OCI-LY1 (cell line): Measurements from ENCODE around the gene RELB.

Experiments
- H2AFZ ChIP-seq: fragments of 200-600 bp; sonication (generic), shearing (Covaris generic); 2 replicates; pipeline ENCODE4 v1.6.0; 2014; ENCODE audit warnings: antibody characterized with exemption, mild to moderate bottlenecking, low read length
- H3F3A ChIP-seq: fragments of 200-600 bp; sonication (generic), shearing (Covaris generic); 2 replicates; pipeline ENCODE4 v1.6.0; 2014; ENCODE audit warnings: mild to moderate bottlenecking, antibody characterized with exemption, low read length, moderate library complexity; ENCODE audit not compliant: insufficient read depth
- H3K27ac ChIP-seq: fragments of 200-600 bp; sonication (generic); 2 replicates; pipeline ENCODE4 v1.5.1; 2014; ENCODE audit warnings: low read length, mixed run types, mild to moderate bottlenecking, low read depth; ENCODE audit not compliant: poor library complexity, severe bottlenecking
- H3K27me3 ChIP-seq: fragments of 200-600 bp; sonication (generic); 2 replicates; pipeline ENCODE4 v1.6.0; 2014; ENCODE audit warnings: antibody characterized with exemption, mild to moderate bottlenecking, low read length, moderate library complexity; ENCODE audit not compliant: insufficient read depth
- H3K36me3 ChIP-seq: fragments of 200-600 bp; sonication (generic); 2 replicates; pipeline ENCODE4 v1.6.1; 2014; ENCODE audit warnings: mild to moderate bottlenecking, antibody characterized with exemption, low read length, moderate library complexity, mixed read lengths; ENCODE audit not compliant: insufficient read depth
- H3K4me1 ChIP-seq: fragments of 200-600 bp; sonication (generic); 2 replicates; pipeline ENCODE4 v1.5.1; 2014; ENCODE audit warnings: mild to moderate bottlenecking, low read length, moderate library complexity; ENCODE audit not compliant: insufficient read depth, severe bottlenecking
- H3K4me2 ChIP-seq: fragments of 200-600 bp; sonication (generic), shearing (Covaris generic); 2 replicates; pipeline ENCODE4 v1.6.1; 2014; ENCODE audit warnings: low read length
- H3K4me3 ChIP-seq: fragments of 200-600 bp; sonication (generic); 2 replicates; pipeline ENCODE4 v1.5.1; 2014; ENCODE audit warnings: low read length, low read depth, mild to moderate bottlenecking, mixed read lengths; ENCODE audit not compliant: poor library complexity, severe bottlenecking
- H3K79me2 ChIP-seq: fragments of 200-600 bp; shearing (Covaris generic); 2 replicates; pipeline ENCODE4 v1.6.1; 2016; ENCODE audit warnings: mixed run types, low read length, mixed read lengths; ENCODE audit not compliant: insufficient read depth
- H3K9ac ChIP-seq: fragments of 200-600 bp; sonication (generic), shearing (Covaris generic); 2 replicates; pipeline ENCODE4 v1.6.1; 2014; ENCODE audit warnings: mild to moderate bottlenecking, low read length, mixed read lengths
- H3K9me2 ChIP-seq: fragments of 200-600 bp; sonication (generic), shearing (Covaris generic); 2 replicates; pipeline ENCODE4 v1.6.1; 2014; ENCODE audit warnings: low read depth, mild to moderate bottlenecking, low read length, mixed read lengths
- H3K9me3 ChIP-seq: fragments of 200-600 bp; shearing (Covaris generic); 2 replicates; pipeline ENCODE4 v1.6.1; 2014; ENCODE audit warnings: low read length, mixed read lengths
- H4K20me1 ChIP-seq: fragments of 200-600 bp; sonication (generic), shearing (Covaris generic); 2 replicates; pipeline ENCODE4 v1.6.0; 2016; ENCODE audit warnings: mild to moderate bottlenecking, low read length; ENCODE audit not compliant: insufficient read depth
- CTCF ChIP-seq: fragments of 200-600 bp; sonication (generic), shearing (Covaris generic); IDR thresholded peaks from 2 replicates; pipeline ENCODE4 v1.5.1; 2017; ENCODE audit warnings: mild to moderate bottlenecking, antibody characterized with exemption, low read length, moderate library complexity, mixed read lengths
- EZH2 ChIP-seq: fragments of 200-600 bp; sonication (generic), shearing (Covaris generic); IDR thresholded peaks from 2 replicates; pipeline ENCODE4 v1.8.0; 2017; ENCODE audit warnings: borderline replicate concordance, mixed run types, mild to moderate bottlenecking, antibody characterized with exemption, low read length, moderate library complexity, mixed read lengths

The RELB gene

GRCh38 chr19:45003485-45003884 lies 2.2 kb downstream of the RELB start:
- Histone ChIP-seq H3K9me2 (no peaks in the 10 kb centered on the region), H3K79me2 (no peaks in the 10 kb centered on the region), H3K36me3 (peaks cover 23% of the 10 kb centered on the region; the same call in 1 of the 2 replicates), H3K27me3 (no peaks in the 10 kb centered on the region), H3K9me3 (no peaks in the 10 kb centered on the region), H3K4me3 (peak overlapping the region; percentile 30), H3K4me1 (peaks cover 77% of the 10 kb centered on the region), H4K20me1 (no peaks in the 10 kb centered on the region), H3K27ac (peak overlapping the region; percentile 88), H2AFZ (no peak overlapping the region), H3F3A (0 out of 2 replicates have a peak, but pooled peaks cover 3% of the 10 kb centered on the region), H3K9ac (no peak overlapping the region), H3K4me2 (peak overlapping the region; percentile 45; the same call in 1 of the 2 replicates)
- no peak for TF ChIP-seq EZH2
- TF ChIP-seq CTCF, result no peak

DNA sequence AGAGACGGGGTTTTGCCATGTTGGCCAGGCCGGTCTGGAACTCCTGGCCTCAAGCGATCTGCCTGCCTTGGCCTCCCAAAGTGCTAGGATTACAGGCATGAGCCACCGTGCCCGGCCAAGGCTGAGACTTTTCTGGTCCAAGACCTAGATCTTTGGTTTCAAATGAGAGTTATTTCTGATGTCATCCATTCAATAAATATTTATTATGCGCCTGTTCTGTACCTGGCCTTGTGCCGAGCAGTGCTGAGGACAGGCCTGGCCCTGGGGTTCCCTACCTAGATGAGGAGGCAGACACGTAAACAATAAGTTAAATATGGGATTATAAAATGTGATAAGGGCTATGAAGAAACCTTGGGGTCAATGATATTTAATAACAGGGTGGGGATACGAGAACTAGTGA lies 4.5 kb downstream of the RELB start:
- no peak for TF ChIP-seq EZH2
- no peak for TF ChIP-seq CTCF
- no peaks in the 10 kb centered on the region for H3K79me2 ChIP-seq

DNA sequence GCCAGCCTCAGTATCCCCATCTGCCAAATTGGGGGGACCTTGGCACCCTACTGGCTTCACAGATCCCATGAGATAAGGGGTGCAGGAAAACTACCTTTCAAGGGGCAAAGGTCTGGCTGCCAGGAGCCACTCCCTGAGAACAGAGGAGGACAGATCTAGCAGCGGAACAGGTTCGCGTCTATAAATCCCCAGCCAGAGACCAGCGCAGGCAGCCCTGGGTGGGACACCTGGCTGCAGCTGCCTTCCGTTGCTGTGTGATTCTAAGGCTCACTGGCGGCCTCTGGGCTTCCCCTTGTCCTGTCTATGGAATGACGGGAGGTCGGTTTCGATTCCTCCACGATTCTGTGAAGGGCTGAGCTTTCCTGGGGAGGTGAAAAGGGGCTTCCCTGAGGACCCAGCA lies 7.3 kb downstream of the RELB start:
- no peak overlapping the region for H3K4me3 ChIP-seq
- no peak overlapping the region for H2AFZ ChIP-seq
- no peaks in the 10 kb centered on the region for H3K9me2 ChIP-seq
- no peaks in the 10 kb centered on the region for H4K20me1 ChIP-seq
- peaks cover 40% of the 10 kb centered on the region for H3K36me3 ChIP-seq
- H3K4me1 ChIP-seq, result peaks cover 58% of the 10 kb centered on the region
- H3K79me2 ChIP-seq, result no peaks in the 10 kb centered on the region
- peak overlapping the region; percentile 39; the same call in 1 of the 2 replicates for H3K9ac ChIP-seq
- H3F3A ChIP-seq, result no peaks in the 10 kb centered on the region
- peak overlapping the region; percentile 25; the same call in 1 of the 2 replicates for H3K4me2 ChIP-seq
- H3K27ac ChIP-seq, result peak overlapping the region; percentile 78
- no peaks in the 10 kb centered on the region for H3K9me3 ChIP-seq
- TF ChIP-seq EZH2 (no peak), CTCF (no peak)
- H3K27me3 ChIP-seq, result no peaks in the 10 kb centered on the region

More for the DNA sequence above, 4.5 kb downstream of the RELB start:
- peak overlapping the region; percentile 75 for H3K27ac ChIP-seq
- H3K4me3 ChIP-seq, result no peak overlapping the region
- no peaks in the 10 kb centered on the region for H3K27me3 ChIP-seq
- H3K4me1 ChIP-seq, result peaks cover 75% of the 10 kb centered on the region
- H3F3A ChIP-seq, result no peaks in the 10 kb centered on the region
- H2AFZ ChIP-seq, result no peak overlapping the region
- H3K4me2 ChIP-seq, result no peak overlapping the region
- no peaks in the 10 kb centered on the region for H4K20me1 ChIP-seq
- H3K9me3 ChIP-seq, result no peaks in the 10 kb centered on the region
- peaks cover 30% of the 10 kb centered on the region; the same call in 1 of the 2 replicates for H3K36me3 ChIP-seq
- H3K9ac ChIP-seq, result no peak overlapping the region
- H3K9me2 ChIP-seq, result no peaks in the 10 kb centered on the region
